ENCODE measurements around the gene SYF2. TPM values are rescaled to one million over a fixed set of nuclear protein-coding genes. Genes with fewer than 3 reads are reported as not detected.

The SYF2 gene
- total and polyA plus RNA-seq, 2 donors (not counting 3 experiments of a cell fraction or from before 2014, with no cell fraction given), result 9.3 to 38.0 TPM

GRCh38 chr1:25212725-25213124 is 19.6 kb downstream of the SYF2 start:
- H2AFZ ChIP-seq (ENCODE audit: low read depth, low read length), result no peak overlapping the region
- FAIRE-seq, result no peak
- CTCF ChIA-PET, result interaction anchor here (1.1 kb wide), 1 partner anchor 10 kb away, joined by 3 read pairs; no protein-coding TSS in a partner anchor
- POLR2A ChIA-PET, result no interaction called here
- H3K9ac ChIP-seq (replicated peaks; ENCODE audit: extremely low read depth, insufficient read depth, low read length), result no peak overlapping the region
- intact Hi-C loops (cut with micrococcal nuclease) (no loop called here), dilution Hi-C loops (cut with MboI; ENCODE audit: extremely low pct_ligation_motif_present, low sequenced_read_pairs) (no loop called here)
- TF ChIP-seq GATA2 (IDR thresholded peaks at IDR 0.05; ENCODE audit: insufficient read depth, insufficient read length, low read depth, low read length), result no peak
- TF ChIP-seq POLR2A (IDR thresholded peaks at IDR 0.05; ENCODE audit: low read depth, low read length), result no peak
- TF ChIP-seq, protein P1, sequence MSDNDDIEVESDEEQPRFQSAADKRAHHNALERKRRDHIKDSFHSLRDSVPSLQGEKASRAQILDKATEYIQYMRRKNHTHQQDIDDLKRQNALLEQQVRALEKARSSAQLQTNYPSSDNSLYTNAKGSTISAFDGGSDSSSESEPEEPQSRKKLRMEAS (IDR thresholded peaks at IDR 0.05; ENCODE audit: insufficient read depth, insufficient read length), result no peak
- no peak for TF ChIP-seq CTCF (IDR thresholded peaks at IDR 0.05; ENCODE audit: extremely low read depth in 1 of 2, insufficient read depth in 1 of 2, low read depth in 1 of 2, low read length in 2 of 2)
- TF ChIP-seq JUN (IDR thresholded peaks at IDR 0.05; ENCODE audit: borderline replicate concordance, insufficient read depth, insufficient read length, low read depth), result no peak
- TF ChIP-seq MYC (IDR thresholded peaks at IDR 0.05; ENCODE audit: low read depth, low read length), result no peak
- no peak for TF ChIP-seq FOS (IDR thresholded peaks at IDR 0.05; ENCODE audit: borderline replicate concordance, insufficient read depth, low read length)
- TF ChIP-seq POLR2AphosphoS5 (IDR thresholded peaks at IDR 0.05; ENCODE audit: insufficient read depth, low read depth, low read length), result no peak
- TF ChIP-seq EZH2 (IDR thresholded peaks at IDR 0.05; ENCODE audit: borderline replicate concordance, low read depth, low read length, severe bottlenecking), result no peak
- no peaks in the 10 kb centered on the region for H3K36me3 ChIP-seq (ENCODE audit: control insufficient read depth in 2 of 2, extremely low read depth in 1 of 2, insufficient read depth in 2 of 2, low read length in 2 of 2)
- no peak overlapping the region for H3K27ac ChIP-seq (ENCODE audit: insufficient read depth, low read depth, low read length)
- H3K4me1 ChIP-seq (ENCODE audit: control insufficient read depth, extremely low read depth, insufficient read depth, low read length), result no peaks in the 10 kb centered on the region
- DNase-seq (ENCODE audit: low read depth, low spot score), result no peak
- H4K20me1 ChIP-seq (replicated peaks; ENCODE audit: control insufficient read depth, extremely low read depth, insufficient read depth, low read length), result no peaks in the 10 kb centered on the region
- H3K27me3 ChIP-seq (ENCODE audit: control insufficient read depth in 2 of 2, insufficient read depth in 2 of 2, low read length in 2 of 2), result peaks cover 1 to 3% of the 10 kb centered on the region in 2 experiments
- BruUV-seq (replicated peaks), result no TSS peak
- H3K9me1 ChIP-seq (replicated peaks; ENCODE audit: control insufficient read depth, extremely low read depth, insufficient read depth, low read length), result no peaks in the 10 kb centered on the region
- H3K4me2 ChIP-seq (ENCODE audit: insufficient read depth, low read length), result no peak overlapping the region
- no peaks in the 10 kb centered on the region for H3K79me2 ChIP-seq (ENCODE audit: control insufficient read depth, insufficient read depth, low read length)
- no peaks in the 10 kb centered on the region for H3K9me3 ChIP-seq (replicated peaks; ENCODE audit: control insufficient read depth, insufficient read depth, low read length)
- H3K4me3 ChIP-seq (replicated peaks in 1 of 3; ENCODE audit: insufficient read depth in 1 of 3, low read depth in 1 of 3, low read length in 3 of 3), result no peak overlapping the region
